ENCODE data around the gene STPG3. TPM values are rescaled to one million over a fixed set of nuclear protein-coding genes. Genes with fewer than 3 reads are reported as not detected.
"Not testable (repeated sequence)": the region's sequence is repeated elsewhere in the genome, so short reads cannot be mapped to it uniquely, and the experiment has no call there.

Gene STPG3
- total RNA-seq, 8 experiments from 2014 or later = 0.42 to 1.4 (median 1.3) TPM; not detected in 3

DNA sequence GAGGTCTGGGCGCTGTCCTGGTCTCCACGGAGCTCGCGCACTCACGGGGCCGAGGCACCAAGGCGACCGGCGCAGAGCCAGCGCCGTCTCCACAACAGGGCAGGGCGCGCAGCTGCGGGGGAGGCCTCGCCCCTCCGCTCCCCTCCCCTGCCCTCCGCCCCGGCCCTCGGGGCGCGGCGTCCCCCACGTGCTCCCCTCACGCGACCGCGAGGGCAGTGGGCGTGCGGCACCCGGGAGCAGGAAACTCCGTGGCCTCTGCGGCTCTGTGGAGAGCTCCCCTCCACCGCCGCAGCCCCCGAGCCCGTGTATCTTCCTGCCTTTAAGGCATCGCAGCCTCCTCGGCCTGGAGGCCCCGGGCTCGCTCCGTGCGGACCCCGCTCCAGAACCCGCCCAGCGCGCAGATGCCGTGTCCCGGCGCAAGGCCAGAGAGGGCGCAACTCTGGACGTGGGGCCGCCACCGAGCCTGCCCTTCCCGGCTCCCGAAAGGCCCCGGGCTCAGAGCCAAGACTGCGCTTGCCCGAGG is 10.7 kb upstream of the STPG3 start:
- in situ Hi-C loops (cut with MboI; ENCODE audit: low pct_unique_long_range_greater_than_20kb in 2 of 9, low sequenced_read_pairs in 9 of 9, unreplicated experiment in 9 of 9) = loop anchor here in 1 of 9 experiments (25.0 kb wide), 1 partner anchor 128 kb away; the partner anchor contains the start of gene DPP7
- Histone ChIP-seq H3K4me1 (replicated peaks in 1 of 2) (peaks cover 13 to 27% of the 10 kb centered on the region in 2 donors), H3K4me3 (peak overlapping the region; percentile 43 to 64 (median 56)), H3K27ac (peak overlapping the region; percentile 83 to 92)
- 0 to 15% (median 2%) methylated on average over 10 to 12 of the region's 58 CpGs; no CpG with 5 or more reads in 7 of the 10 experiments for WGBS, 10 experiments
- peak; percentile 26 to 39 (median 31) for ATAC-seq (replicated peaks in 6 of 8)

- WGBS, 10 experiments = 0% methylated on average over 3 of the region's 67 CpGs; no CpG with 5 or more reads in 9 of the 10 experiments
- H3K27ac ChIP-seq = peak within 1 kb of the TSS; percentile 83 to 92
- H3K4me1 ChIP-seq (replicated peaks in 1 of 2) = peaks cover 13 to 25% of the 10 kb centered on the region in 2 donors
- H3K4me3 ChIP-seq = peak within 1 kb of the TSS; percentile 66 to 92 (median 78)
- ATAC-seq (replicated peaks in 6 of 8) = peak; percentile 54 to 83 (median 75)
- in situ Hi-C loops (cut with MboI; ENCODE audit: low pct_unique_long_range_greater_than_20kb in 2 of 9, low sequenced_read_pairs in 9 of 9, unreplicated experiment in 9 of 9) = loop anchor here in 1 of 9 experiments (25.0 kb wide), 1 partner anchor 129 kb away; the partner anchor contains the start of gene DPP7
Observed at GRCh38 chr9:137240841-137241489, 10.1 kb upstream of the STPG3 start, which contains the start of gene TUBB4B. TUBB4B (plus strand) TSS chr9:137241287; CDS start chr9:137241361, 74 bp downstream.

DNA sequence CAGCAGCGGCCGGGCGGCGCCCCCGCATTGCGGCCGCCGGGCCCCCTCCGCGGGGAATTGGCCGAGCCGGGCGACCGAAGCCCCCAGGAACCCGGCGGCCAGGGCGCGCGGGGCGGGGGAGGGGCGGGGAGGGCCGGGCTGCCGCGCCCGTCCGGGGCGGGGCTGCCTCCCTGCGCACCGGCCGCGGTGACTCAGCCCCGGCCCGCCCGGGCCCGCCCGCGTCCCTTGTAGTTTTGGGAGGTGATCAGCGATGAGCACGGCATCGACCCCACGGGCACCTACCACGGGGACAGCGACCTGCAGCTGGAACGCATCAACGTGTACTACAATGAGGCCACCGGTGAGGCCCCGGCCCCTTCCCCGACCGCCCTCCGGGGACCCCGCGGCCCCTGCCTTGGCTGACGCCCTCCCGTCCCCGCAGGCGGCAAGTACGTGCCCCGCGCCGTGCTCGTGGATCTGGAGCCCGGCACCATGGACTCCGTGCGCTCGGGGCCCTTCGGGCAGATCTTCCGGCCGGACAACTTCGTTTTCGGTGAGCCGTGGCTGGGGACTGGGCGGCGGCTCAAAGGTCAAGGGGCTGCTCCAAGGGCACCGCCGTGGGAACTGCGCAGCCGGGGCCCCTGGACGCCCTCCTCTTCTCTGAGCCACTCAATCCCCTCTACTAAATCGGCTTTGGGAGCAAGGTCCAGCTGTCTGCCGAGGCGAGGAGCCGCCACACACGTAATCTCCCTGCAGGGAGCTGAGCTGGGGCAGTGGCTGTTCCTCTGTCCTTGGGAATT is 9.4 kb upstream of the STPG3 start:
- Histone ChIP-seq H3K4me3 (peak overlapping the region; percentile 66 to 92 (median 78)), H3K27ac (peak overlapping the region; percentile 70 to 80), H3K4me1 (replicated peaks in 1 of 2) (peaks cover 12 to 19% of the 10 kb centered on the region in 2 donors)
- peak; percentile 1 to 10 (median 5) for ATAC-seq (replicated peaks in 6 of 8)
- WGBS, 10 experiments = 0% methylated on average over 9 of the region's 83 CpGs; no CpG with 5 or more reads in 9 of the 10 experiments
- in situ Hi-C loops (cut with MboI; ENCODE audit: low pct_unique_long_range_greater_than_20kb in 2 of 9, low sequenced_read_pairs in 9 of 9, unreplicated experiment in 9 of 9) = loop anchor here in 1 of 9 experiments (25.0 kb wide), 1 partner anchor 129 kb away; the partner anchor contains the start of gene DPP7

GRCh38 chr9:137242269-137243203 is 8.6 kb upstream of the STPG3 start:
- in situ Hi-C loops (cut with MboI; ENCODE audit: low pct_unique_long_range_greater_than_20kb in 2 of 9, low sequenced_read_pairs in 9 of 9, unreplicated experiment in 9 of 9) = loop anchor here in 1 of 9 experiments (25.0 kb wide), 1 partner anchor 130 kb away; the partner anchor contains the start of gene DPP7
- no peak for ATAC-seq (replicated peaks in 6 of 8)
- H3K4me1 ChIP-seq (replicated peaks in 1 of 2) = peaks cover 8 to 19% of the 10 kb centered on the region in 2 donors
- H3K4me3 ChIP-seq = peak overlapping the region; percentile 66 to 92 (median 78)
- no peak overlapping the region for H3K27ac ChIP-seq
- WGBS, 10 experiments = 0 to 80% (median 71%) methylated on average over 1 to 10 of the region's 36 CpGs; no CpG with 5 or more reads in 3 of the 10 experiments

GRCh38 chr9:137243266-137243625 is 7.8 kb upstream of the STPG3 start:
- 94 to 100% methylated on average over 3 of the region's 18 CpGs; no CpG with 5 or more reads in 8 of the 10 experiments for WGBS, 10 experiments
- not testable (repeated sequence) for ATAC-seq (replicated peaks in 6 of 8); H3K27ac ChIP-seq; H3K4me3 ChIP-seq
- H3K4me1 ChIP-seq (replicated peaks in 1 of 2) = peaks cover 8 to 22% of the 10 kb centered on the region in 2 donors
- in situ Hi-C loops (cut with MboI; ENCODE audit: low pct_unique_long_range_greater_than_20kb in 2 of 9, low sequenced_read_pairs in 9 of 9, unreplicated experiment in 9 of 9) = loop anchor here in 1 of 9 experiments (25.0 kb wide), 1 partner anchor 131 kb away; the partner anchor contains the start of gene DPP7

GRCh38 chr9:137243626-137244485 is 7.2 kb upstream of the STPG3 start:
- peak in 1 of 8 experiments; percentile 0 for ATAC-seq (replicated peaks in 6 of 8)
- in situ Hi-C loops (cut with MboI; ENCODE audit: low pct_unique_long_range_greater_than_20kb in 2 of 9, low sequenced_read_pairs in 9 of 9, unreplicated experiment in 9 of 9) = loop anchor here in 1 of 9 experiments (25.0 kb wide), 1 partner anchor 132 kb away; the partner anchor contains the start of gene DPP7
- H3K27ac ChIP-seq = no peak overlapping the region
- H3K4me3 ChIP-seq = no peak overlapping the region
- WGBS, 10 experiments = 27 to 100% (median 80%) methylated on average over 1 to 7 of the region's 15 CpGs; no CpG with 5 or more reads in 3 of the 10 experiments
- H3K4me1 ChIP-seq (replicated peaks in 1 of 2) = peaks cover 8 to 22% of the 10 kb centered on the region in 2 donors

DNA sequence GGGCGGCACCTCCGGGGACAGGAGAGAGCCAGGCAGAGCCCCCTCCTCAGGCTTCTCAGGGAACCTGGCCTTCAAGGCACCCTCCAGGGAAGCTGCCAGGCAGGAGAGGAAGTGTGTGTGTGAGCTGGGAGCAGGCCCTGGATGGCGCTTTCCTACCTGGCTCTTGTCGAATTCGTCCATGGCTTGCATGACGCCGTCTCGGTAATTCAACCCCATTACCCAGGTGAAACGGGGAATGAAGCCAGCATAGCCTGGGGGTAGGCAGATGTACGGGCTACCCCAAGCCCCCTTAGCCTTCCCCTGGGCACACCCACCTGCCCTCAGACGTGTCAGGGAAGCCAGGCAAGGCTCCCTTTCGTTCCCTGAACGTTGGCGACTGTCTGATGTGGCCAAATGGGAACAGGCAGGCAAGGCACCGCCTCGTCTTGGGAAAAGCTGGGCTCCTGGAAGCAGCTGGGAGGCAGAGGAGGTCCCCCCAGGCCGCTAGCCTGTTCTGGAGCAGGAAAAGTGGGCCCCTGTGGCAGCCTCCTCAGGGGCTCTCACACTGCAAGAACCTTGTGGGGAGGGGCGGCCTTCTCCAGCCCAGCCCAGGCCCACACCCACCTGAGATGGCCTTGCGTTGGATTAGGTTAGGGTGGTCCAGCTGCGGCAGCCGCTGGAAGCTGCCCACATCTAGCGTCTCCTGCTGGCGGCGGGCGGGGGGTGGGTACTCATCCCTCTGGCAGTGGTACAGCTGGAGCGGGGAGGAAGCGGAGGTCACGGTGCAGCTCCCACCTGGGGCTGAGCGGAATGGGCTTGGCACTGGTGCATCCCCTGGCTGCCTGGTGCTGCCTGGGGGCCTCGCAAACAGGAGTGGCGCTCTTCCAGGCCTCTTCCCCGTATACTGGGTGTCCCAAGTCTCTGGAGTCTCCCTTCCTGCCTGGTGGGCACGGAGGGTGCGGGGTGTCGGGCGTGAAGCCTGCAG is 6.3 kb upstream of the STPG3 start:
- H3K4me3 ChIP-seq = no peak overlapping the region
- in situ Hi-C loops (cut with MboI; ENCODE audit: low pct_unique_long_range_greater_than_20kb in 2 of 9, low sequenced_read_pairs in 9 of 9, unreplicated experiment in 9 of 9) = loop anchor here in 1 of 9 experiments (25.0 kb wide), 1 partner anchor 132 kb away; the partner anchor contains the start of gene DPP7
- peak in 1 of 8 experiments; percentile 0 for ATAC-seq (replicated peaks in 6 of 8)
- peaks cover 4 to 16% of the 10 kb centered on the region in 2 donors for H3K4me1 ChIP-seq (replicated peaks in 1 of 2)
- WGBS, 10 experiments = 10 to 93% (median 83%) methylated on average over 1 to 10 of the region's 36 CpGs; no CpG with 5 or more reads in 5 of the 10 experiments
- no peak overlapping the region for H3K27ac ChIP-seq

- Histone ChIP-seq H3K4me1 (replicated peaks in 1 of 2) (peaks cover 4 to 16% of the 10 kb centered on the region in 2 donors), H3K27ac (no peak overlapping the region), H3K4me3 (no peak overlapping the region)
- WGBS, 10 experiments = 80 to 100% (median 90%) methylated on average over 1 to 2 of the region's 25 CpGs; no CpG with 5 or more reads in 6 of the 10 experiments
- in situ Hi-C loops (cut with MboI; ENCODE audit: low pct_unique_long_range_greater_than_20kb in 2 of 9, low sequenced_read_pairs in 9 of 9, unreplicated experiment in 9 of 9) = loop anchor here in 1 of 9 experiments (25.0 kb wide), 1 partner anchor 133 kb away; the partner anchor contains the start of gene DPP7
- no peak for ATAC-seq (replicated peaks in 6 of 8)
Observed at GRCh38 chr9:137245450-137246421, 5.3 kb upstream of the STPG3 start.

DNA sequence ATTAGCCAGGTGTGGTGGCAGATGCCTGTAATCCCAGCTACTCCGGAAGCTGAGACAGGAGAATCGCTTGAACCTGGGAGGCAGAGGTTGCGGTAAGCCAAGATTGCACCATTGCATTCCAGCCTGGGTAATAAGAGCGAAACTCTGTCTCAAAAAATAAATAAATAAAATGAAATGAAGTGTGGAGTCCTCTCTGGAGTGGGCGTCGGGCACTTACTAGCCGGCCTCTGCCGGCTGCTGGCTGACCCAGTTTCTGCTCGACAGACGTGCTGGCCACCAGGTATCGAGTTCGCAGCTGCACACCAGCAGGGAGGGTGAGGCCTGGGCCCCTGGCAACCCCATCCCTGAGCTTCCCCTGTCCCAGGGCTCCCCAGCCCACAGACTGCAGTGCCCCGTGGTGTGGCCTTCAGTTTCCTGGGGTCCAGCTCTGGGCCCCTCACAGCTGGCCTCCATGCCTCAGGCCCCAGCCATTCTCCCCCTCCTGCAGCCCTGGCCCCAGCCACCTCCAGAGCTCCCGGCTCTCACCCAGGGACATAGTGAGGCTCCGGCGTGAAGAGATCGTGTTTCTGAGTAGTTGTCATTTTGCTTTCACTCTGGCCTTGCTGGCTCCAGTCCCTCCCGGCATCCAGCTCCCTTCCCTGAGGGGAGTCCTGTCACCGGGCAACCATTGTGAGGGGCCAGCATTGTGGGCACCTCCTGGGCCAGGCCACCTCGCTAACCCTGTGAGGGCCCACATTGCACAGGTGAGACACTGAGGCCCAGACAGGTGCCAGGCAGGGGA is 3.8 kb upstream of the STPG3 start:
- WGBS, 10 experiments = 73 to 95% (median 80%) methylated on average over 1 to 9 of the region's 20 CpGs; no CpG with 5 or more reads in 5 of the 10 experiments
- ATAC-seq (replicated peaks in 6 of 8) = no peak
- H3K4me3 ChIP-seq = no peak overlapping the region
- in situ Hi-C loops (cut with MboI; ENCODE audit: low pct_unique_long_range_greater_than_20kb in 2 of 9, low sequenced_read_pairs in 9 of 9, unreplicated experiment in 9 of 9) = loop anchor here in 1 of 9 experiments (25.0 kb wide), 1 partner anchor 135 kb away; the partner anchor contains the start of gene DPP7
- H3K4me1 ChIP-seq (replicated peaks in 1 of 2) = peaks cover 13 to 29% of the 10 kb centered on the region in 2 donors
- H3K27ac ChIP-seq = peak overlapping the region in 1 of 2 donors; percentile 42
